ENCODE results near the gene CYB5D1.

DNA sequence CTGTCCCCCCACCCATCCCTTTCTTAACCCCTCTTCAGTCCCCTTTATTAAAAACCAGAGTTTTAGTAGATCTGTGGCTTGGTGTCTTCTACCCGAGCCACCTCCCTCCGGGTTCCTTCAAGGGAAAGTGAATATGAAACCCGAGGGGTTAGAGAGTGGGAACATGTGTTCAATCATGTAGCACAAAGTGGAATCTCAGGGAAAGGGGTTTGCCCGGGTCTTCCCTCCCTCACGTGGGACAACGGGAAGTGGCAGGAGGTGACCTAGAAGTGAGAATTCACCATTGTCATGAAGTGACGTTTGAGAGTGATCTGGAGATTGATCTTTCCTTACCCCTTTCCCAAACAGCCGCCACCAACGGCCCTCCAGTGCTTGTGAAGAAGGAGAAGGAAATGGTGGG, 53.3 kb downstream of the CYB5D1 start:
- TF ChIP-seq, protein P1, sequence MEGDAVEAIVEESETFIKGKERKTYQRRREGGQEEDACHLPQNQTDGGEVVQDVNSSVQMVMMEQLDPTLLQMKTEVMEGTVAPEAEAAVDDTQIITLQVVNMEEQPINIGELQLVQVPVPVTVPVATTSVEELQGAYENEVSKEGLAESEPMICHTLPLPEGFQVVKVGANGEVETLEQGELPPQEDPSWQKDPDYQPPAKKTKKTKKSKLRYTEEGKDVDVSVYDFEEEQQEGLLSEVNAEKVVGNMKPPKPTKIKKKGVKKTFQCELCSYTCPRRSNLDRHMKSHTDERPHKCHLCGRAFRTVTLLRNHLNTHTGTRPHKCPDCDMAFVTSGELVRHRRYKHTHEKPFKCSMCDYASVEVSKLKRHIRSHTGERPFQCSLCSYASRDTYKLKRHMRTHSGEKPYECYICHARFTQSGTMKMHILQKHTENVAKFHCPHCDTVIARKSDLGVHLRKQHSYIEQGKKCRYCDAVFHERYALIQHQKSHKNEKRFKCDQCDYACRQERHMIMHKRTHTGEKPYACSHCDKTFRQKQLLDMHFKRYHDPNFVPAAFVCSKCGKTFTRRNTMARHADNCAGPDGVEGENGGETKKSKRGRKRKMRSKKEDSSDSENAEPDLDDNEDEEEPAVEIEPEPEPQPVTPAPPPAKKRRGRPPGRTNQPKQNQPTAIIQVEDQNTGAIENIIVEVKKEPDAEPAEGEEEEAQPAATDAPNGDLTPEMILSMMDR (IDR thresholded peaks at IDR 0.05; ENCODE audit: low read depth, low read length) = no peak
- TF ChIP-seq POLR2A (IDR thresholded peaks at IDR 0.05; ENCODE audit: extremely low read depth, insufficient read length) = no peak
- TF ChIP-seq, protein P2, sequence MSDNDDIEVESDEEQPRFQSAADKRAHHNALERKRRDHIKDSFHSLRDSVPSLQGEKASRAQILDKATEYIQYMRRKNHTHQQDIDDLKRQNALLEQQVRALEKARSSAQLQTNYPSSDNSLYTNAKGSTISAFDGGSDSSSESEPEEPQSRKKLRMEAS (IDR thresholded peaks at IDR 0.05; ENCODE audit: low read depth, low read length) = no peak
- no peak for TF ChIP-seq MYC (IDR thresholded peaks at IDR 0.05; ENCODE audit: low read depth, low read length)

All from NB4 (cell line).